HCT116 (cell line): ENCODE data around the gene IGFBP2.

Experiments
- CTCF ChIP-seq, 3 experiments: fragments of 200-600 bp in 1 of 3; sonication (generic) in 1 of 3; IDR thresholded peaks in 2 of 3; conservative IDR thresholded peaks in 1 of 3; 2 replicates each; pipeline ENCODE4 v1.5.1; 2012 to 2017; ENCODE audit warnings: low read depth in 2 of 3, low read length in 2 of 3, antibody characterized with exemption in 1 of 3, borderline replicate concordance in 1 of 3, control low read depth in 1 of 3, mild to moderate bottlenecking in 1 of 3, mixed read lengths in 1 of 3, mixed run types in 1 of 3, moderate library complexity in 1 of 3; ENCODE audit not compliant: insufficient read depth in 1 of 3
- SIN3A ChIP-seq: IDR thresholded peaks from 2 replicates; pipeline ENCODE4 v1.6.1; 2012; ENCODE audit warnings: low read depth
- YY1 ChIP-seq: IDR thresholded peaks from 2 replicates; pipeline ENCODE4 v1.6.1; 2011; ENCODE audit warnings: low read length, low read depth, moderate library complexity, mild to moderate bottlenecking; ENCODE audit not compliant: insufficient replicate concordance; ENCODE audit errors: extremely low read depth

DNA sequence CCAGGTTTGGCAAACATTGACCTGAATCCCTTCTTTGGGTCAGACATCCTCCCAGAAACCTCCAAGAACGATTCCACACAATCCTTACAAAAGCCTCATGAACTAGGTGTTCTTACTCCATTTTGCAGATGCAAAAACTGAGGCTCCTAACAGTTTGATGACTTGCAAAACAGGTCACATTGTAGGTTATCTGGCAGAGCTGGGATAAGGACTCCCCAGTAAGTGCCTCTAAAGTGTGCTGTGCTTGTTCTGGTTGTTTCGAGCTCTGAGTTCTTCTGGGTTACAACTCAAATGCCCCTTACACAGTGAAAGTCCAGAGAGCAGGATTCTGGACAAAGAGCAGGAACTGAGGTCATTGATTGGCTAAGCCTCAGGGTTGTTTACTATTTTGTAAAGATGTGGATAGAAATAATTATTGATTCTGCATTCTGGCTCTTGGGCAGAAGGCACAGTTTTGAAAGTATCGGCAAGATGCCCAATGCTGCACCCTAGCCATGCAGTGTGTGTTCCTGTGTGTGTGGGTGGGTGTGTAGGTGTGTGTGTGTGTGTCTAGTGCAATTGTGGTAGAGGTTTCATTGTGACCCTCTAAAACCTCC, 17.0 kb upstream of the IGFBP2 start:
- TF ChIP-seq CTCF (IDR thresholded peaks at IDR 0.05 in 2 of 3, conservative IDR thresholded peaks at IDR 0.05 in 1 of 3; ENCODE audit: borderline replicate concordance in 1 of 3, insufficient read depth in 1 of 3, low read depth in 2 of 3, low read length in 2 of 3) (no peak), YY1 (no peak), SIN3A (no peak)
